Measurements from ENCODE around the gene SLIT3.

The SLIT3 gene

GRCh38 chr5:168953351-168953750 is 347.6 kb downstream of the SLIT3 start:
- Histone ChIP-seq H3K4me2 (ENCODE audit: low read depth, low read length, poor library complexity, severe bottlenecking) (no peak overlapping the region), H3K27me3 (ENCODE audit: insufficient read depth, low read length, poor library complexity, severe bottlenecking) (no peaks in the 10 kb centered on the region), H3K79me2 (ENCODE audit: insufficient read depth, low read length) (no peaks in the 10 kb centered on the region), H2AFZ (ENCODE audit: low read length) (no peak overlapping the region), H3K4me3 (ENCODE audit: low read length, poor library complexity, severe bottlenecking) (no peak overlapping the region), H3K9ac (ENCODE audit: low read depth, low read length, poor library complexity, severe bottlenecking) (no peak overlapping the region), H3K4me1 (ENCODE audit: insufficient read depth, low read length, poor library complexity, severe bottlenecking) (no peaks in the 10 kb centered on the region), H3K9me3 (ENCODE audit: insufficient read depth, low read depth, low read length) (no peaks in the 10 kb centered on the region), H3K36me3 (ENCODE audit: insufficient read depth, low read length) (no peaks in the 10 kb centered on the region), H4K20me1 (ENCODE audit: insufficient read depth, low read length, poor library complexity, severe bottlenecking) (no peaks in the 10 kb centered on the region), H3F3A (ENCODE audit: low read depth) (no peaks in the 10 kb centered on the region), H3K9me2 (replicated peaks; ENCODE audit: low read depth, low read length) (no peaks in the 10 kb centered on the region)
- TF ChIP-seq CTCF (conservative IDR thresholded peaks at IDR 0.05; ENCODE audit: low read length) (no peak), EZH2phosphoT487 (IDR thresholded peaks at IDR 0.05; ENCODE audit: borderline replicate concordance) (no peak)

GRCh38 chr5:168952196-168952595 is 348.7 kb downstream of the SLIT3 start:
- Histone ChIP-seq H3K27me3 (ENCODE audit: insufficient read depth, low read length, poor library complexity, severe bottlenecking) (no peaks in the 10 kb centered on the region), H3K4me2 (ENCODE audit: low read depth, low read length, poor library complexity, severe bottlenecking) (no peak overlapping the region), H3K4me1 (ENCODE audit: insufficient read depth, low read length, poor library complexity, severe bottlenecking) (no peaks in the 10 kb centered on the region), H3K9me2 (replicated peaks; ENCODE audit: low read depth, low read length) (no peaks in the 10 kb centered on the region), H3K9ac (ENCODE audit: low read depth, low read length, poor library complexity, severe bottlenecking) (no peak overlapping the region), H3K9me3 (ENCODE audit: insufficient read depth, low read depth, low read length) (no peaks in the 10 kb centered on the region), H3K4me3 (ENCODE audit: low read length, poor library complexity, severe bottlenecking) (no peak overlapping the region), H4K20me1 (ENCODE audit: insufficient read depth, low read length, poor library complexity, severe bottlenecking) (no peaks in the 10 kb centered on the region), H3F3A (ENCODE audit: low read depth) (no peaks in the 10 kb centered on the region), H3K36me3 (ENCODE audit: insufficient read depth, low read length) (no peaks in the 10 kb centered on the region), H3K79me2 (ENCODE audit: insufficient read depth, low read length) (no peaks in the 10 kb centered on the region), H2AFZ (ENCODE audit: low read length) (no peak overlapping the region)
- TF ChIP-seq CTCF (conservative IDR thresholded peaks at IDR 0.05; ENCODE audit: low read length) (no peak), EZH2phosphoT487 (IDR thresholded peaks at IDR 0.05; ENCODE audit: borderline replicate concordance) (no peak)

- TF ChIP-seq CTCF (conservative IDR thresholded peaks at IDR 0.05; ENCODE audit: low read length): no peak
- TF ChIP-seq EZH2phosphoT487 (IDR thresholded peaks at IDR 0.05; ENCODE audit: borderline replicate concordance): no peak
- H2AFZ ChIP-seq (ENCODE audit: low read length): no peak overlapping the region
- no peaks in the 10 kb centered on the region for H3K79me2 ChIP-seq (ENCODE audit: insufficient read depth, low read length)
- no peak overlapping the region for H3K4me3 ChIP-seq (ENCODE audit: low read length, poor library complexity, severe bottlenecking)
- no peak overlapping the region for H3K9ac ChIP-seq (ENCODE audit: low read depth, low read length, poor library complexity, severe bottlenecking)
- H3F3A ChIP-seq (ENCODE audit: low read depth): no peaks in the 10 kb centered on the region
- no peaks in the 10 kb centered on the region for H3K4me1 ChIP-seq (ENCODE audit: insufficient read depth, low read length, poor library complexity, severe bottlenecking)
- no peak overlapping the region for H3K4me2 ChIP-seq (ENCODE audit: low read depth, low read length, poor library complexity, severe bottlenecking)
- no peaks in the 10 kb centered on the region for H3K9me3 ChIP-seq (ENCODE audit: insufficient read depth, low read depth, low read length)
- no peaks in the 10 kb centered on the region for H4K20me1 ChIP-seq (ENCODE audit: insufficient read depth, low read length, poor library complexity, severe bottlenecking)
- H3K36me3 ChIP-seq (ENCODE audit: insufficient read depth, low read length): no peaks in the 10 kb centered on the region
- no peaks in the 10 kb centered on the region for H3K9me2 ChIP-seq (replicated peaks; ENCODE audit: low read depth, low read length)
- H3K27me3 ChIP-seq (ENCODE audit: insufficient read depth, low read length, poor library complexity, severe bottlenecking): no peaks in the 10 kb centered on the region
Measured at GRCh38 chr5:168951769-168952168, 349.2 kb downstream of the SLIT3 start.

Measured in Loucy (cell line).